Activated naive CD4-positive, alpha-beta T cell treated with anti-CD3 and anti-CD28 coated beads, Interleukin-2, amount 10 ng/mL, durations not matched to agents 7 days and 5 days (primary cell): ENCODE results near the gene NUBPL.

Source experiments
- CTCF ChIA-PET: fragments of 350-600 bp; sonication (Branson Sonifier 250); formaldehyde crosslinking; loops from one replicate; lab custom pipeline; 2021; ENCODE audit warnings: antibody characterized with exemption; lab: Charles Lee
- DNase-seq: peaks from one replicate; pipeline ENCODE4 v3.0.0-alpha.2; 2020
- H3K27ac Mint-ChIP-seq: one replicate; pipeline ENCODE4 v1.8.0; 2021; ENCODE audit warnings: mild to moderate bottlenecking, moderate library complexity, mixed read lengths
- H3K27me3 Mint-ChIP-seq: one replicate; pipeline ENCODE4 v1.8.0; 2021; ENCODE audit warnings: mild to moderate bottlenecking, mixed read lengths
- H3K36me3 Mint-ChIP-seq: one replicate; pipeline ENCODE4 v1.8.0; 2021; ENCODE audit warnings: mixed read lengths
- H3K4me1 Mint-ChIP-seq: one replicate; pipeline ENCODE4 v1.8.0; 2021; ENCODE audit warnings: mixed read lengths
- H3K4me3 Mint-ChIP-seq: one replicate; pipeline ENCODE4 v1.8.0; 2021; ENCODE audit warnings: mild to moderate bottlenecking, moderate library complexity, mixed read lengths
- H3K9me3 Mint-ChIP-seq: one replicate; pipeline ENCODE4 v1.8.0; 2021; ENCODE audit warnings: mixed read lengths

The NUBPL gene

DNA sequence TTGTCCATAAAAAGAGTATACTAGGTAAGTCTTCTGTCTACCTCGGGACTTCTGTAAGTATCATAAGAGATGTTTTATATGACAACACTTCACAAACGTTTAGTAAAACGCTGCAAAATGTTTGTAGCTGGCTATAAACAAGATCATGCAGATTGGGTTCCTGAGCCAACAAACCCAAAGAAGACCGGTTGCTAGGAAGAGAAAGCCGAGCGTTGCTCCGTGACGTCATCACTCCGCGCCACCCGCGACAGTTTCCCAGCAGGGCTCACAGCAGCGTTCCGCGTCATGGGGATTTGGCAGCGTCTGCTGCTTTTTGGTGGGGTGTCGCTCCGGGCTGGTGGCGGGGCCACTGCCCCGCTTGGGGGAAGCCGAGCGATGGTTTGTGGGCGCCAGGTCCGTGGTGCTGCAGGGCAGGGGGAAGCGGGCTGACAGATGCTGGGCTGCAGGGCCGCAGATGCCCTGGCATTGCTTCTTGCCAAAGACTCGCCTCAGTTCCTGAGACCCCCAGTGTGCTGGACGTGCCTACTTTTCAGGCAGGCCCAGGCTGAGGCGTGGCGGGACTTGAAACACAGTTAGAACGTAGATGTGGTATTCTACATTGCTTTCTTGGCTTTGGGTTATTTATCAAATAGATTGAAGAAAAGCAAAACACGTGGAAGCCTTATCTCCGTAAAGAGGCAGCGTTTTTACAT, at the start of gene NUBPL:
NUBPL (plus strand) TSS at position 250 of the 692 bp plus-strand sequence; CDS start at position 286, 36 bp downstream.
- Mint-ChIP-seq H3K27ac (peak within 1 kb of the TSS; percentile 96), H3K27me3 (peaks cover 4% of the 10 kb centered on the region), H3K4me3 (peak within 1 kb of the TSS; percentile 94), H3K36me3 (peaks cover 4% of the 10 kb centered on the region), H3K9me3 (no peaks in the 10 kb centered on the region), H3K4me1 (peaks cover 23% of the 10 kb centered on the region)
- CTCF ChIA-PET = interaction anchor here (0.7 kb wide), 1 partner anchor 693 kb away, joined by 3 read pairs; no protein-coding TSS in a partner anchor
- peak; percentile 98 for DNase-seq

GRCh38 chr14:31527087-31527486, 34.1 kb upstream of the NUBPL start:
- H3K36me3 Mint-ChIP-seq = no peaks in the 10 kb centered on the region
- CTCF ChIA-PET = no interaction called here
- H3K27me3 Mint-ChIP-seq = peaks cover 6% of the 10 kb centered on the region
- DNase-seq = no peak
- no peaks in the 10 kb centered on the region for H3K9me3 Mint-ChIP-seq
- no peaks in the 10 kb centered on the region for H3K4me1 Mint-ChIP-seq
- H3K4me3 Mint-ChIP-seq = no peak overlapping the region
- H3K27ac Mint-ChIP-seq = no peak overlapping the region

DNA sequence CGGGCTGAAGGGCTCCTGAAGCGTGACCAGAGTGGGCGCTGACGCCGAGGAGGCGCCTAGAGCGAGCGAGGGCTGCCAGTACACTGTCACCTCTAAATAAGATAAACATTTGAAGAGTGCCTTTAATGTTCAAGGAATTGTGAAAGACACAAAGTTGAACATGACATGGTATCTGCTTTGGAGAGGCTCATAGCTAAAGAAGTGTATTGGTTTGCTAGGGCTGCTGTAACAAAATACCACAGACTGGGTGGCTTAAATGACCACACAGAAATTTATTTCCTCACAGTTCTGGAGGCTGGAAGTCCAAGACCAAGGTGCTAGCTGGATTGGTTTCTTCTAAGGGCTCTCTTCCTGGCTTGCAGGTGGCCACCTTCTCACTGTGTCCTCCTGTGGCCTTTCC, 33.7 kb upstream of the NUBPL start:
- Mint-ChIP-seq H3K27me3 (peaks cover 6% of the 10 kb centered on the region), H3K27ac (no peak overlapping the region), H3K4me3 (no peak overlapping the region), H3K36me3 (no peaks in the 10 kb centered on the region), H3K9me3 (no peaks in the 10 kb centered on the region), H3K4me1 (no peaks in the 10 kb centered on the region)
- no peak for DNase-seq
- CTCF ChIA-PET = no interaction called here

- Mint-ChIP-seq H3K27me3 (no peaks in the 10 kb centered on the region), H3K4me1 (no peaks in the 10 kb centered on the region), H3K4me3 (no peak overlapping the region), H3K36me3 (no peaks in the 10 kb centered on the region), H3K9me3 (no peaks in the 10 kb centered on the region), H3K27ac (no peak overlapping the region)
- no peak for DNase-seq
- CTCF ChIA-PET = no interaction called here
Measured at GRCh38 chr14:31529053-31529452, 32.2 kb upstream of the NUBPL start.

DNA sequence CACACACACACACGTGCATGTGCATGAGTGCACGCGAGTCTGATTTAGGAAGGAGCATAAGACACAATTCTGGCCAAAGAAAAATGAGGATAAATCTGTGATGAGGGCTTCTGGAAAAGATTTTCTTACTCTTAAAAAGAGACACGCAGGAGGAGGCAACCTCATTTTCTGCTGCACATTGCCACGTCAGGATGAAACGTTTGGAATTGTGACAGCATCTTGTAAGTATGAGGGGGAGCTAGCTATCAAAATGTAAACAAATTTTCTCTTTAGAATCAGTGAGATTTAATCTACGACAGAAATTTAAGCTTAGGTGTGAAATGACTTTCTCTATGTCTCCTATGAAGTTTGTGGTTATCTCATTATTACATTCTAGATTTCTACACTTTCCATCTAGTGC, 31.1 kb upstream of the NUBPL start:
- DNase-seq = no peak
- Mint-ChIP-seq H3K36me3 (no peaks in the 10 kb centered on the region), H3K4me3 (no peak overlapping the region), H3K27me3 (no peaks in the 10 kb centered on the region), H3K27ac (no peak overlapping the region), H3K9me3 (no peaks in the 10 kb centered on the region), H3K4me1 (no peaks in the 10 kb centered on the region)
- CTCF ChIA-PET = no interaction called here

GRCh38 chr14:31536201-31536960, 24.8 kb upstream of the NUBPL start:
- no peaks in the 10 kb centered on the region for H3K4me1 Mint-ChIP-seq
- H3K4me3 Mint-ChIP-seq = no peak overlapping the region
- CTCF ChIA-PET = interaction anchor here (1.5 kb wide), 1 partner anchor 26 kb away, joined by 4 read pairs; no protein-coding TSS in a partner anchor
- no peak overlapping the region for H3K27ac Mint-ChIP-seq
- peaks cover 4% of the 10 kb centered on the region for H3K27me3 Mint-ChIP-seq
- DNase-seq = no peak
- H3K36me3 Mint-ChIP-seq = no peaks in the 10 kb centered on the region
- H3K9me3 Mint-ChIP-seq = no peaks in the 10 kb centered on the region

- Mint-ChIP-seq H3K27me3 (peaks cover 4% of the 10 kb centered on the region), H3K9me3 (no peaks in the 10 kb centered on the region), H3K27ac (no peak overlapping the region), H3K4me3 (no peak overlapping the region), H3K4me1 (no peaks in the 10 kb centered on the region), H3K36me3 (no peaks in the 10 kb centered on the region)
- CTCF ChIA-PET = no interaction called here
- no peak for DNase-seq
Measured at GRCh38 chr14:31541702-31542101, 19.5 kb upstream of the NUBPL start.

DNA sequence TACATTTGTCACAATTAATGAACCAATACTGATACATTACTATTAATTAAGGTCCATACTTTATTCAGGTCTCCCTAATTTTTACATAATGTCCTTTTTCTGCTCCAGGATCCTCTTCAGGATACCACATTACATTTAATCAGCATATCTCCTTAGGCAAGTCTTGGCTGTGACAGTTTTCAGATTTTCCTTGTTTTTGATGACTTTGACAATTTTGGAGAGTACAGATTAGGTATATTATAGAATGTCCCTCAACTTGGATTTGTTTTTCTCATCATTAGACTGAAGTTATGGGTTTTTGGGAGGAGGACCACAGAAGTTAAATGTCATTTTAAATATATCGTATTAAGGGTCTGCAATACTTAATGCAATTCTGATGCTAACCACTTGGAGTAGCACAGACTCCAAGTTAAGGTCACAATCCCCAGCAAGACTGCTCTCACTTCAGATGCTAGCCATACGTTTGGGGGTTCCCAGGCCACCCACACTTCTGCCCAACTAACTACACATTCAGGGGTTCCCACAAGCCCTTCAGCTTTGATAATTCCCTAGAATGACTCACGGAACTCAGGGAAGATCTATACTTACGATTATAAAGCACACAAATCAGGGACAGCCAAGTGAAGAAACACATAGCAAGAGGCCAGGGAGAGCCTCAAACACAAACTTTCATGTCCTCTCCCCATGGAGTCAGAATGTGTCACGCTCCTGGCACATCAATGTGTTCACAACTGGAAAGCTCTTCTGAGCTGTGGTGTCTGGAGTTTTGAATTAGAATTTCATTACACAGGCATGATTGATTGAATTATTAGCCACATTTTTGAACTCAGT, 17.0 kb upstream of the NUBPL start:
- Mint-ChIP-seq H3K36me3 (no peaks in the 10 kb centered on the region), H3K4me1 (no peaks in the 10 kb centered on the region), H3K27me3 (no peaks in the 10 kb centered on the region), H3K27ac (no peak overlapping the region), H3K9me3 (no peaks in the 10 kb centered on the region), H3K4me3 (no peak overlapping the region)
- CTCF ChIA-PET = no interaction called here
- DNase-seq = no peak

DNA sequence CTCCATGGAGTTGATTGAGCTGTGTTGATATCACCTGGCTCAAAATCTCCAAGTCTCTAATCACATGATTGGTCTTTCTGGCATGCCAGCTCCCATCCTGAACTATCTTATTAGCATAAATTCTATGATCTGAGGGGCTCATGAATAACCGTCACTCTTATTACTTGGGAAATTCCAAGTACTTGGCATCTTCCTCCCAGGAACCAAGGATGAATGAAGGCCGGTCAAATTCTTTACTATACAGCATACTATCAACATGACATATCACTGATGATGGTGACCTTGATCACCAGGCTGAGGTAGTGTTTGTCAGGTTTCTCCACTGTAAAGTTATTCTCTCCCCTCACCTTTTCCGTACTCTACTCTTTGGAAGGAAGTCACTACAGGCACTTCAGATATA, 16.4 kb upstream of the NUBPL start:
- Mint-ChIP-seq H3K36me3 (no peaks in the 10 kb centered on the region), H3K27ac (no peak overlapping the region), H3K9me3 (no peaks in the 10 kb centered on the region), H3K27me3 (peaks cover 3% of the 10 kb centered on the region), H3K4me3 (no peak overlapping the region), H3K4me1 (no peaks in the 10 kb centered on the region)
- CTCF ChIA-PET = no interaction called here
- no peak for DNase-seq

- H3K27me3 Mint-ChIP-seq = peaks cover 6% of the 10 kb centered on the region
- no peaks in the 10 kb centered on the region for H3K36me3 Mint-ChIP-seq
- no peaks in the 10 kb centered on the region for H3K4me1 Mint-ChIP-seq
- CTCF ChIA-PET = no interaction called here
- H3K27ac Mint-ChIP-seq = no peak overlapping the region
- no peaks in the 10 kb centered on the region for H3K9me3 Mint-ChIP-seq
- no peak overlapping the region for H3K4me3 Mint-ChIP-seq
- no peak for DNase-seq
Measured at GRCh38 chr14:31545328-31545727, 15.9 kb upstream of the NUBPL start.

GRCh38 chr14:31549817-31550216, 11.4 kb upstream of the NUBPL start:
- H3K4me1 Mint-ChIP-seq = no peaks in the 10 kb centered on the region
- no peak for DNase-seq
- CTCF ChIA-PET = no interaction called here
- H3K36me3 Mint-ChIP-seq = no peaks in the 10 kb centered on the region
- H3K9me3 Mint-ChIP-seq = no peaks in the 10 kb centered on the region
- no peak overlapping the region for H3K27ac Mint-ChIP-seq
- no peak overlapping the region for H3K4me3 Mint-ChIP-seq
- H3K27me3 Mint-ChIP-seq = peaks cover 17% of the 10 kb centered on the region

GRCh38 chr14:31550589-31550988, 10.6 kb upstream of the NUBPL start:
- H3K27me3 Mint-ChIP-seq = peaks cover 17% of the 10 kb centered on the region
- CTCF ChIA-PET = no interaction called here
- no peak for DNase-seq
- H3K36me3 Mint-ChIP-seq = no peaks in the 10 kb centered on the region
- H3K9me3 Mint-ChIP-seq = no peaks in the 10 kb centered on the region
- no peak overlapping the region for H3K27ac Mint-ChIP-seq
- H3K4me1 Mint-ChIP-seq = no peaks in the 10 kb centered on the region
- no peak overlapping the region for H3K4me3 Mint-ChIP-seq

GRCh38 chr14:31556191-31556590, 5.0 kb upstream of the NUBPL start:
- H3K36me3 Mint-ChIP-seq = peaks cover 2% of the 10 kb centered on the region
- H3K4me1 Mint-ChIP-seq = peaks cover 10% of the 10 kb centered on the region
- H3K27me3 Mint-ChIP-seq = peaks cover 12% of the 10 kb centered on the region
- no peak overlapping the region for H3K27ac Mint-ChIP-seq
- no peak for DNase-seq
- H3K9me3 Mint-ChIP-seq = no peaks in the 10 kb centered on the region
- CTCF ChIA-PET = interaction anchor here (0.8 kb wide), 1 partner anchor 8 kb away, joined by 3 read pairs; no protein-coding TSS in a partner anchor
- H3K4me3 Mint-ChIP-seq = no peak overlapping the region

GRCh38 chr14:31559939-31560338, 1.3 kb upstream of the NUBPL start:
- H3K4me3 Mint-ChIP-seq = no peak overlapping the region
- CTCF ChIA-PET = no interaction called here
- H3K27ac Mint-ChIP-seq = peak overlapping the region; percentile 10

More at GRCh38 chr14:31559939-31560338, 1.3 kb upstream of the NUBPL start:
- H3K36me3 Mint-ChIP-seq = peaks cover 4% of the 10 kb centered on the region
- H3K4me1 Mint-ChIP-seq = peaks cover 23% of the 10 kb centered on the region
- peaks cover 4% of the 10 kb centered on the region for H3K27me3 Mint-ChIP-seq
- H3K9me3 Mint-ChIP-seq = no peaks in the 10 kb centered on the region
- no peak for DNase-seq
